ENCODE measurements around the gene UNC79.

Gene UNC79

DNA sequence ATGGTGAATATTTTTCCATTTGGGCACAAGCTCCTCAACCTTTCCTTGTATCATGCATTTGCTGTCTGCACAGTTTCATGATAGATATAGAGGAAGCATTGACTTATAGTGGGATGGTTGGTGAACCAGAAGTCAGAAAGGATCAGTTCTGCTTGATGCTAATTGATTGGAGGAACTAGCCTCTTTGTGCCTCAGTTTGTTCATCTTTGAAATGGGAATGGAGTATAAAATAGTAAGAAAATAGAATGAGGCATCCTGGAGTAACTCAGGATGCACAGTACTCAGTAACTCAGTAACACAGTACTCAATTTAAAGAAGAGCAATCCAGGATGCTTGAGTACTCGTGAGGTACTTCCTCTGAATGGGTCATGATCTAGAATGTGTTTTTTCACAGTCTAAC, 109.5 kb downstream of the UNC79 start:
- Mint-ChIP-seq H3K4me1 (no peaks in the 10 kb centered on the region), H3K36me3 (ENCODE audit: low read depth) (no peaks in the 10 kb centered on the region), H3K27me3 (ENCODE audit: low read depth, poor library complexity) (peaks cover 6% of the 10 kb centered on the region), H3K4me3 (no peak overlapping the region), H3K9me3 (peaks cover 4% of the 10 kb centered on the region), H3K27ac (no peak overlapping the region)
- DNase-seq, result no peak
- TF ChIP-seq, protein P1, sequence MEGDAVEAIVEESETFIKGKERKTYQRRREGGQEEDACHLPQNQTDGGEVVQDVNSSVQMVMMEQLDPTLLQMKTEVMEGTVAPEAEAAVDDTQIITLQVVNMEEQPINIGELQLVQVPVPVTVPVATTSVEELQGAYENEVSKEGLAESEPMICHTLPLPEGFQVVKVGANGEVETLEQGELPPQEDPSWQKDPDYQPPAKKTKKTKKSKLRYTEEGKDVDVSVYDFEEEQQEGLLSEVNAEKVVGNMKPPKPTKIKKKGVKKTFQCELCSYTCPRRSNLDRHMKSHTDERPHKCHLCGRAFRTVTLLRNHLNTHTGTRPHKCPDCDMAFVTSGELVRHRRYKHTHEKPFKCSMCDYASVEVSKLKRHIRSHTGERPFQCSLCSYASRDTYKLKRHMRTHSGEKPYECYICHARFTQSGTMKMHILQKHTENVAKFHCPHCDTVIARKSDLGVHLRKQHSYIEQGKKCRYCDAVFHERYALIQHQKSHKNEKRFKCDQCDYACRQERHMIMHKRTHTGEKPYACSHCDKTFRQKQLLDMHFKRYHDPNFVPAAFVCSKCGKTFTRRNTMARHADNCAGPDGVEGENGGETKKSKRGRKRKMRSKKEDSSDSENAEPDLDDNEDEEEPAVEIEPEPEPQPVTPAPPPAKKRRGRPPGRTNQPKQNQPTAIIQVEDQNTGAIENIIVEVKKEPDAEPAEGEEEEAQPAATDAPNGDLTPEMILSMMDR (IDR thresholded peaks at IDR 0.05), result no peak

DNA sequence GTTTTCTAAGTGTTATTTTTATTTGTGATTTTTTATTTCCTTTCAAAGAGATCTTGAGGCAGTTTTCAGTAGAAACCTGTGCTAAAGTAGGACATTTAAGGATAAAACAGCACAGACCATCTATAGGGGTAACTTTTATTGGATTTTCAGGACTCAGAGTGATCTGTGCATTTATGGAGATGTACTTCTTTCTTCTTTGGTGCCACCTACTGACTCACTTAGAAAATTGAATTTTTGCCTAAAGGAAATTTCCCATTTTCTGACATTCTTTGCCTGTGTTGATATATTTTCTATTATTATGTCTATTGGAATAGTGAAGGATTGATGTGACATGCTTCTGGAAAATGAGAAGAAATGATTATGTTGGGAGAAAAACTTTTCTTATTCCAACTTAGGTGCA, 113.0 kb downstream of the UNC79 start:
- peaks cover 11% of the 10 kb centered on the region for H3K27me3 Mint-ChIP-seq (ENCODE audit: low read depth, poor library complexity)
- TF ChIP-seq, protein P1 (IDR thresholded peaks at IDR 0.05), result peak; percentile 32
- DNase-seq, result no peak
- no peak overlapping the region for H3K4me3 Mint-ChIP-seq
- H3K27ac Mint-ChIP-seq, result no peak overlapping the region
- no peaks in the 10 kb centered on the region for H3K36me3 Mint-ChIP-seq (ENCODE audit: low read depth)
- H3K9me3 Mint-ChIP-seq, result no peaks in the 10 kb centered on the region
- no peaks in the 10 kb centered on the region for H3K4me1 Mint-ChIP-seq

DNA sequence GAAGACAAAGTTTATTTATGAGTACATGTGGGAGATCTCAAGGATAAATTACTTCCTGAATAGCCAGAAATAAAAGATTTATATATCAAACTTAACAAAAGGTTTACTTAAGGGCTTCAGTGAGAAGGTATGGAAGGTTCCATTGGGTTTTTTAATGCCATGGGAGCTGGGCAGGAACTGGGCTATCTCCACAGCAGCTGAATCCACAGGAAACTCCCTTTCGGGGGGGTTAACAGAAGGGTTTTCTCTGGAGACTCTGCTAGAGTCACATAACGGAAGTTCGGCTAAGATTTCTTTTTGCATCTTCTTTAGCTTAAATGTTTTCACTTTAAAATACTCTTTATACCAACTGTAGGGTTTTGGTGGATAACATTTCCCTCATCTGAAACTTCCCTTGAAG, 113.5 kb downstream of the UNC79 start:
- no peak for DNase-seq
- H3K27ac Mint-ChIP-seq, result no peak overlapping the region
- no peaks in the 10 kb centered on the region for H3K4me1 Mint-ChIP-seq
- H3K27me3 Mint-ChIP-seq (ENCODE audit: low read depth, poor library complexity), result peaks cover 11% of the 10 kb centered on the region
- TF ChIP-seq, protein P1 (IDR thresholded peaks at IDR 0.05), result no peak
- H3K4me3 Mint-ChIP-seq, result no peak overlapping the region
- H3K36me3 Mint-ChIP-seq (ENCODE audit: low read depth), result no peaks in the 10 kb centered on the region
- no peaks in the 10 kb centered on the region for H3K9me3 Mint-ChIP-seq

DNA sequence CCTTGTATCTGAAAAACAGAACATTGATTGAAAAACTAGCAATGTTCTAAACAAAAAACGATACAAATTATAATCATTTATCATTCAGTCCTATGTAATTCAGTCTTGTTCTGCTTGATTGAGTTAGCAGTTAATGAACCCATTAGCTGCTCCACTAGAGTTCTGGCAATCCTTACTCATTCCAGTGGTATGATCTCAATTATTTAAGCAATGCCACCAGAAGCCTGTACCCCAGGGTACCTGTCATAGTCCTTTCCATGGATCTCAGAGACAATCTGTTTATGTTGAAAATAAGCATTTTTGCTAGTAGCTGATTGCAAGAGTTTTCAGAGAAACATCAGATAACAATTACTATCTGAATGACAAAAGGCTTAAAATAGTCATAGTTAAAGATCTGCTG, 115.9 kb downstream of the UNC79 start:
- H3K27ac Mint-ChIP-seq, result no peak overlapping the region
- no peaks in the 10 kb centered on the region for H3K4me1 Mint-ChIP-seq
- H3K36me3 Mint-ChIP-seq (ENCODE audit: low read depth), result no peaks in the 10 kb centered on the region
- H3K27me3 Mint-ChIP-seq (ENCODE audit: low read depth, poor library complexity), result peaks cover 4% of the 10 kb centered on the region
- H3K9me3 Mint-ChIP-seq, result no peaks in the 10 kb centered on the region
- no peak overlapping the region for H3K4me3 Mint-ChIP-seq
- TF ChIP-seq, protein P1 (IDR thresholded peaks at IDR 0.05), result no peak
- DNase-seq, result no peak

DNA sequence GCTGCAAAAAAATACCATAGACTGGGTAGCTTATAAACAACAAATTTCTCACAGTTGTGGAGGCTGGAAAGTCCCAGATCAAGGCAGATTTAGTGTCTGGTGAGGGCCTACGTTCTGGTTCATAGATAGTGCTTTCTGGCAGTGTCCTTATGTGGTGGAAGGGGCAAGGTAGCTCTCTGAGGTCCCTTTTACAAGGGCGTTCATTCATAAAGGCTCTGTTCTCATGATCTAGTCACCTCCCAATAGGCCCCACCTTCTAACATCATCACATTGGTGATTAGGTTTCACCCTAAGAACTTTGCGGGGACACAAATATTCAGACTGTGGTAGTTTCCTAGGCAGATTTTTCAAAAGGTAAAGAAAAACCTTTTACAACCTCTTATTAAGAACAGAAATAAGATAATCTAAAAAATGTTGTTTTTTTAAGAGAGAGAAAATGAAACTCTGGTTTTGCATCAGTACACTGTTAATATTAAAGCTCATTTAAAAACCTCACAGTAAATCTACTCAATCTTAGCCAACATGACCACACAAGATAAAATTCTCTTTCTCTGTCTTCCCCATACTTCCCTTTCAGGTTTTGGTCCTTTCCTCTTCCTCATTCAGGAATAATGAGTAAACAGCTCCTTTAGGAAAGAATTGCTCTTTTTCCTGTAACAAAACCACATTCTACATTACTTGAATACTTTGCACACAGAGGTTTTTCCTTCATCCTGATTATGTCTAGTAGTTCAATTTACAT, 117.5 kb downstream of the UNC79 start:
- Mint-ChIP-seq H3K4me1 (no peaks in the 10 kb centered on the region), H3K4me3 (no peak overlapping the region), H3K36me3 (ENCODE audit: low read depth) (no peaks in the 10 kb centered on the region), H3K27ac (no peak overlapping the region), H3K9me3 (no peaks in the 10 kb centered on the region), H3K27me3 (ENCODE audit: low read depth, poor library complexity) (peaks cover 4% of the 10 kb centered on the region)
- TF ChIP-seq, protein P1 (IDR thresholded peaks at IDR 0.05), result no peak
- DNase-seq, result no peak

DNA sequence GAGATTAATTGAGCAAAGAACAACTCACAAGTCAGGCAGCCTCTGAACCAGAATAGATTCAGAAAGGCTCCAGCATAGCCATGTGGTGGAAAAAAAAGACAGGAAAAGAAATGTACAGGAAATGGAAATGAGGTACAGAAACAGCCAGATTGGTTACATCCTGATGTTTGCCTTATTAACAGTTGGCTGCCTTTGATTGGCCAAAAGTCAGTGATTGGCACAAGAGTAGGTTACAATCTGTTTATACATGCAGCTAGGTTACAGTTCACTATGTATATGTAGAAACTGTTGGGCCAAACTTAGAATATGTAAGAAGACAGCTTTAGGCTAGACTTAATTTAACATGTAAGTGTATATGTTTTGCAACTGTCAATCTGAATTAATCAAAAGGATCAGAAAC, 118.9 kb downstream of the UNC79 start:
- Mint-ChIP-seq H3K4me3 (no peak overlapping the region), H3K36me3 (ENCODE audit: low read depth) (no peaks in the 10 kb centered on the region), H3K9me3 (no peaks in the 10 kb centered on the region), H3K27me3 (ENCODE audit: low read depth, poor library complexity) (peaks cover 4% of the 10 kb centered on the region), H3K27ac (peak overlapping the region; percentile 45), H3K4me1 (no peaks in the 10 kb centered on the region)
- TF ChIP-seq, protein P1 (IDR thresholded peaks at IDR 0.05), result no peak
- DNase-seq, result no peak
